Smooth muscle cell (in vitro differentiated cells): Measurements from ENCODE around the gene SNAP25. TPM values are rescaled to one million over a fixed set of nuclear protein-coding genes. Genes with fewer than 3 reads are reported as not detected.

Experiments used
- DNase-seq: peaks from one replicate; lab custom pipeline; 2025; ENCODE audit not compliant: unreplicated experiment; lab: John Stamatoyannopoulos, UW
- H2AFZ ChIP-seq: fragments of 200-600 bp; sonication (generic); 2 replicates; pipeline ENCODE4 v1.6.0; 2016; ENCODE audit warnings: antibody characterized with exemption, low read depth, mild to moderate bottlenecking
- H3F3A ChIP-seq: fragments of 200-600 bp; sonication (generic); 2 replicates; pipeline ENCODE4 v1.6.0; 2017; ENCODE audit warnings: antibody characterized with exemption, low read depth
- H3K27ac ChIP-seq: fragments of 200-600 bp; sonication (generic); 2 replicates; pipeline ENCODE4 v1.5.1; 2016; ENCODE audit warnings: low read depth, mild to moderate bottlenecking
- H3K27me3 ChIP-seq: fragments of 200-600 bp; sonication (generic); 2 replicates; pipeline ENCODE4 v1.6.1; 2016; ENCODE audit warnings: low read depth, mild to moderate bottlenecking
- H3K36me3 ChIP-seq: fragments of 200-600 bp; sonication (generic); 2 replicates; pipeline ENCODE4 v1.5.1; 2016; ENCODE audit warnings: low read depth
- H3K4me1 ChIP-seq: fragments of 200-600 bp; sonication (generic); 2 replicates; pipeline ENCODE4 v1.5.1; 2016; ENCODE audit warnings: low read depth
- H3K4me2 ChIP-seq: fragments of 200-600 bp; sonication (generic); 2 replicates; pipeline ENCODE4 v1.6.0; 2016; ENCODE audit warnings: mild to moderate bottlenecking
- H3K4me3 ChIP-seq: fragments of 200-600 bp; sonication (generic); 2 replicates; pipeline ENCODE4 v1.5.1; 2016; ENCODE audit warnings: mild to moderate bottlenecking
- H3K79me2 ChIP-seq: fragments of 200-600 bp; sonication (generic); 2 replicates; pipeline ENCODE4 v1.6.0; 2016; ENCODE audit warnings: low read depth, mild to moderate bottlenecking
- H3K9ac ChIP-seq: fragments of 200-600 bp; sonication (generic); 2 replicates; pipeline ENCODE4 v1.6.0; 2016; ENCODE audit warnings: low read depth
- H3K9me3 ChIP-seq: fragments of 200-600 bp; sonication (generic); replicated peaks from 2 replicates; pipeline ENCODE4 v1.5.1; 2016; ENCODE audit warnings: low read depth
- H4K20me1 ChIP-seq: fragments of 200-600 bp; sonication (generic); 2 replicates; pipeline ENCODE4 v1.6.0; 2016; ENCODE audit warnings: low read depth
- WGBS: methylation state at CpG from one replicate; pipeline ENCODE4 v1.1.7; 2016; ENCODE audit warnings: low lambda C conversion rate; 5-methylcytosine and 5-hydroxymethylcytosine counted together
- polyA plus RNA-seq: library from polyadenylated mRNA; unstranded; fragments of >200 nt; fragmentation: Nextera tagmentation; extraction: Ambion mirVana; gene quantifications from 2 replicates; pipeline ENCODE4 v1.2.1, GENCODE V29; 2016
- total RNA-seq: library from RNA; depleted of rRNA; stranded (reverse); fragments of >200 nt; gene quantifications from 2 replicates; pipeline ENCODE4 v1.2.3, GENCODE V29; 2014
- TF ChIP-seq, protein P1 (sequence below): fragments of 200-600 bp; sonication (generic); IDR thresholded peaks from 2 replicates; pipeline ENCODE4 v1.5.1; 2017; ENCODE audit warnings: borderline replicate concordance, mild to moderate bottlenecking, antibody characterized with exemption; ENCODE audit not compliant: insufficient read depth, poor library complexity, severe bottlenecking

Gene SNAP25
- total and polyA plus RNA-seq, 2 experiments from 2014 or later: 4.9 to 5.4 TPM

DNA sequence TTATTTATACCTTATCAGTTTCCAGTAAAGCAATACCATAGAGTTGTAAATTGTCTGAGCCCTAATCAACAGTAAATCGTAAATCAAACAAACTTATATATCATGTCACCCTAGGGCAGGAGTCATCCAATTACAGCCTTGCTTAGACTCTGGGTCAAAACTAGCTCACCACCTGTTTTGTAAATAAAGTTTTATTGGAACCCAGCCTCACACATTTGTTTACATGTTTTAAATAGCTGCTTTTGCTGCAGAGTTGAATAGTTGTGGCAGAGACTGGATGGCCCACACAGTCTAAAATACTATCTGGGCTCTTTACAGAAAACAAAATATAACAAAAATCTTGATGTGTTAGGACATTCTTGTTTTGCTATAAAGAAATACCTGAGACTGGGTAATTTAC is 121.0 kb downstream of the SNAP25 start:
- H3K27me3 ChIP-seq: no peaks in the 10 kb centered on the region
- TF ChIP-seq, protein P1, sequence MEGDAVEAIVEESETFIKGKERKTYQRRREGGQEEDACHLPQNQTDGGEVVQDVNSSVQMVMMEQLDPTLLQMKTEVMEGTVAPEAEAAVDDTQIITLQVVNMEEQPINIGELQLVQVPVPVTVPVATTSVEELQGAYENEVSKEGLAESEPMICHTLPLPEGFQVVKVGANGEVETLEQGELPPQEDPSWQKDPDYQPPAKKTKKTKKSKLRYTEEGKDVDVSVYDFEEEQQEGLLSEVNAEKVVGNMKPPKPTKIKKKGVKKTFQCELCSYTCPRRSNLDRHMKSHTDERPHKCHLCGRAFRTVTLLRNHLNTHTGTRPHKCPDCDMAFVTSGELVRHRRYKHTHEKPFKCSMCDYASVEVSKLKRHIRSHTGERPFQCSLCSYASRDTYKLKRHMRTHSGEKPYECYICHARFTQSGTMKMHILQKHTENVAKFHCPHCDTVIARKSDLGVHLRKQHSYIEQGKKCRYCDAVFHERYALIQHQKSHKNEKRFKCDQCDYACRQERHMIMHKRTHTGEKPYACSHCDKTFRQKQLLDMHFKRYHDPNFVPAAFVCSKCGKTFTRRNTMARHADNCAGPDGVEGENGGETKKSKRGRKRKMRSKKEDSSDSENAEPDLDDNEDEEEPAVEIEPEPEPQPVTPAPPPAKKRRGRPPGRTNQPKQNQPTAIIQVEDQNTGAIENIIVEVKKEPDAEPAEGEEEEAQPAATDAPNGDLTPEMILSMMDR: no peak
- H3K4me3 ChIP-seq: no peak overlapping the region
- no peak overlapping the region for H3K9ac ChIP-seq
- DNase-seq: no peak
- no peak overlapping the region for H2AFZ ChIP-seq
- WGBS: 92% methylated on average over 1 of the region's 1 CpG
- no peaks in the 10 kb centered on the region for H3K79me2 ChIP-seq
- no peaks in the 10 kb centered on the region for H3K4me1 ChIP-seq
- no peaks in the 10 kb centered on the region for H4K20me1 ChIP-seq
- no peaks in the 10 kb centered on the region for H3K9me3 ChIP-seq
- H3K27ac ChIP-seq: no peak overlapping the region
- no peaks in the 10 kb centered on the region for H3F3A ChIP-seq
- H3K36me3 ChIP-seq: no peaks in the 10 kb centered on the region
- no peak overlapping the region for H3K4me2 ChIP-seq

- no peak overlapping the region for H3K9ac ChIP-seq
- H3K4me2 ChIP-seq: no peak overlapping the region
- 100% methylated on average over 1 of the region's 1 CpG for WGBS
- H3K4me1 ChIP-seq: no peaks in the 10 kb centered on the region
- no peaks in the 10 kb centered on the region for H3K9me3 ChIP-seq
- H3K36me3 ChIP-seq: no peaks in the 10 kb centered on the region
- no peaks in the 10 kb centered on the region for H3F3A ChIP-seq
- DNase-seq: no peak
- H3K27me3 ChIP-seq: no peaks in the 10 kb centered on the region
- H3K27ac ChIP-seq: no peak overlapping the region
- no peak overlapping the region for H2AFZ ChIP-seq
- no peaks in the 10 kb centered on the region for H4K20me1 ChIP-seq
- TF ChIP-seq, protein P1: no peak
- H3K4me3 ChIP-seq: no peak overlapping the region
- no peaks in the 10 kb centered on the region for H3K79me2 ChIP-seq
Observed at GRCh38 chr20:10342152-10342551, 123.5 kb downstream of the SNAP25 start.

DNA sequence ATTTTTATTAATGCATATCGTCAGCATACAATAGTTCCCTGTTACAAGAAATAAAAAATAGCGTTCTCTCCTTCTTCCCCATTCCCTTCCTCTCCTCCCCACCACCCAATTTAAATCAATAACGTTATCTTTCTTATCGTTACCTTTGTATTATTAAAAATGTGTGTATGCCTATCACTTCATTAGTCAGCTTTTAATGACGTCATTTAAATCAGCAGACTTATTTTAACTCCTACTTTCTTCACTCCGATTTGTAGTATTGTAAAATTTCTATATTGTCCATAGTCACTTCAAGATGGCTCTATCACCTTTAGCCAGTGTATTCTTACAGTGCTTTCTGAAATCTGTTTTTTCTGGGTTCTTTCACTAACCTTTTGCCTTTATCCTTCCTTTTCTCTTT is 126.3 kb downstream of the SNAP25 start:
- Histone ChIP-seq H3K27ac (no peak overlapping the region), H4K20me1 (no peaks in the 10 kb centered on the region), H3K36me3 (no peaks in the 10 kb centered on the region), H3K4me1 (no peaks in the 10 kb centered on the region), H3K9me3 (no peaks in the 10 kb centered on the region), H3K9ac (no peak overlapping the region), H3F3A (no peaks in the 10 kb centered on the region), H3K4me3 (no peak overlapping the region), H3K79me2 (no peaks in the 10 kb centered on the region), H3K4me2 (no peak overlapping the region), H2AFZ (no peak overlapping the region), H3K27me3 (no peaks in the 10 kb centered on the region)
- TF ChIP-seq, protein P1: no peak
- DNase-seq: no peak
- WGBS: 93% methylated on average over 6 of the region's 6 CpGs

DNA sequence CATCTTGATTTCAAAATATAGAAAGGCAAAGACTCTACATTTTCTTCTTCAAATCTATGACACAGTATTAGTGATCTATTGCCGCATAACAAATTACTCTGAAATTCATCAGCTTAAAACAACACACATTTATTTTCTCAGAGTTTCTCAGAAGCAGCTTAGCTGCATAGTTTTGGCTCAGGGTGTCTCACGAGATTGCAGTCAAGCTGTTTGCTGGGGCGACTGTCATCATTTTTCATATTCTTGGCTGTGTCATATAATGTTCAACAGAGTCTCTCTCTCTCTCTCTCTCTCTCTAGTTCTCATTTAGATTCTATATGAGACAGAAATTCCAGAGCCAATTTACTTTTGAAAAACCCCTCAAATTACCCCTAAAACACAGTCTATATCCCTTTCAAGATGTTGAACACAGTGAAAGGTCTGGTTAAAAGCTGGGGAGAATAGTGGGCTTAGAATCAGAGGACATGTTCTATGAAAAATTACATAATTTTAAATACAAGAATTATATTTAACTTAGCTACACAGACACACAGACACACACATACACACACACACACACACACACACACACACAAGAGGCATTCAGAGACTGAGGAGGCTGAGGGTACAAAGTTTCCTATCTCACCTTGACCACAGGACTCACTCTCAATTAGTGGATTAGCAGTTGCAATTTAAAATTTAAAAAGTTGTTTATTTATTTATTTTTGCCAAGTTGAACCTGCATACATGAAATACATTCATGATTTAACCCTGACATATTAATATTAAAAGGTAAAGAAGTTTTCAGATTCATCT is 128.7 kb downstream of the SNAP25 start:
- Histone ChIP-seq H3K9ac (no peak overlapping the region), H3K27me3 (no peaks in the 10 kb centered on the region), H3K4me1 (peaks cover 3% of the 10 kb centered on the region), H2AFZ (no peak overlapping the region), H3K9me3 (no peaks in the 10 kb centered on the region), H3K4me2 (no peak overlapping the region), H3K36me3 (no peaks in the 10 kb centered on the region), H3K27ac (no peak overlapping the region), H3K79me2 (no peaks in the 10 kb centered on the region), H3F3A (no peaks in the 10 kb centered on the region), H3K4me3 (no peak overlapping the region), H4K20me1 (no peaks in the 10 kb centered on the region)
- TF ChIP-seq, protein P1: no peak
- no peak for DNase-seq
- WGBS: 87% methylated on average over 3 of the region's 3 CpGs
